HG03280 (cell line): ENCODE measurements around the gene ELP1.
"Not testable (repeated sequence)": the region's sequence is repeated elsewhere in the genome, so short reads cannot be mapped to it uniquely, and the experiment has no call there.

Source experiments
- ATAC-seq: cut with Tn5 transposase; IDR thresholded peaks from one replicate; pipeline ENCODE4 v1.9.1; 2021; ENCODE audit warnings: mild to moderate bottlenecking, moderate library complexity; ENCODE audit not compliant: unreplicated experiment

The ELP1 gene

DNA sequence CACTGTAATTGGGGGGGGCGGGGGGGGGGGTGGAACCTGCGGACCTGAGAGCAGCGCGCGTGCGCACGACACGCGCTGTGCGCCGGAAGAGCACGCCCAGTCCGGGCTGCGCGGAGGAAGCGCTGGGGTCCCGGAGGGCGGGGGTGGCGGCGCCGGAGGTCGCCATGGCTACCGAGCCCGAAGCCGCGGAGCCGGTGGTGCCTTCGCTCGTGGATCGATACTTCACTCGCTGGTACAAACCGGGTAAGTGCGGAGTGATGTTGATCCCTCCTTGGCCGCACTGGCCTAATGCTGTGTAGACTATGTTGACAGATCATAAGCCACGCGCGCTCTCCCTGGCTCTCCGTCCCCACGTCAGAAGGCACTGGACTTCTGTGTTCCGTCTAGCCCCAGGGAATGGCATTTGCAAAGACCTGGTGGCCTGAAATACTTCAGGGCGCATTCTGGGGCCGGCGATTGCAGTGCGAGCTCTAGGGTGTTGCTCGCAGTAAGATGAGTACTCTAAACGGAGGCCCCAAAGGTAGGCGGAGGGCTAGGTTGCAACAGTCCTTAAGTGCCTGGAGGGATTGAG, 484 bp upstream of the ELP1 start, which contains the start of gene ABITRAM:
ABITRAM (plus strand) TSS at position 78 of the 571 bp plus-strand sequence; CDS start at position 165, 87 bp downstream.
- peak; percentile 82 for ATAC-seq

DNA sequence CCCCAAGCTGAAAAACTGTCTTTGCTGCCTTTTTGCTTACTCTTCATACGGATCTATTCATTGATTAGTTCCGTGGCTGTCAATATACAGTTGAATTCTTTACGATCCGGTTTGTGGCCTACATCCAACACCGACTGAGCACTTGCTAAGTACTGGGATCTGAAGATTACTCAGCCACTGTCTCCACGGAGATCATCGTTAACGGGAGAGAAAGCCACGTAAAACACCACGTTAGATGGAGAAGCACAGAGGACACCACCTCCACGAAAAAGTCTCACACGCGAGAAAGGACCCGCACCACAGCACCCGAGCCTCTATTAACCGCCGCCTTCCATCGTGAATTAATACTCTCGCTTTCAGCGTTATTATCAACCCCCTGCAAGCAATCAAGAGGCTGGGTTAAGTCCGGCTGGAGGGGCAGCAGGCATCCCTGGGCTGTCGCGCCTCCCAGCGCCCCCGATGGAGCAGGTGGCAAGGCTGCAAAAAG, 650 bp downstream of the ELP1 start:
- no peak for ATAC-seq

DNA sequence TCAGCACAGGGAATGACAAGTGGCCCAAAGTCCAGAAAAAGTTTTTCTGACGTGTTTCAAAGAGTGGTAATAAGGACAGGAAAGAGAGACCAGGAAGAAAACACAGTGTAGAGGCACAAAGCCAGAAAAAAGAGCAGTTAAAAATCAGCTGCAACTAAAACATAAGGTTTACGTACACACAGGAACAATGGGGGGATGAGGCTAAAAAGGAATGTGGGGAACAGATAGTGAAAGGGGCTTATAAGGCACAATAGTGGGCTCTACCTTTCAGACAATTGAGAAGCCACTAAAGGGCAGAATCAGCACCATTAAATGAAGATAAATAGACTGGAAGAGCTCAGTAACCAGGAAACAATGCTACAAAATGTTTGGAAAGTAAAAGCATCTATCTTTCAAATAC, 5.5 kb downstream of the ELP1 start:
- no peak for ATAC-seq

DNA sequence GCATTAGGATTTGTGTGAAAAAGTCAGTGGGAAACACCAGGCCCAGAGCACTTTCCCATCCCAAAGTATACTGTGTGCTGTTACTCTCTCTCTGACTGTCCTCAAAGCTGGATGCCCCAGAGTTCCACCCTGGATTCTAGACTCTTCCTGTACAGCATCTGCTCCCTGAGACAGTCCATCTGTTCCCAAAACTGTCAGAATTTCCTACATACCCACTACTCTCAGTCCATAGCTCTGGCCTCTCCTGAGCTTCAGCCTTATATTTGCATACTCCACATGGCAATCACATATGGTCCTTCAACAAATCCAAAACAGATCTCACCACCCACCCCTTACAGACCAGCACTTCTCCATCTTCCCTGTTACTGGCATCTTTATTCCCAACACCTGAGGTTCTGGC, 9.5 kb downstream of the ELP1 start:
- ATAC-seq: no peak

DNA sequence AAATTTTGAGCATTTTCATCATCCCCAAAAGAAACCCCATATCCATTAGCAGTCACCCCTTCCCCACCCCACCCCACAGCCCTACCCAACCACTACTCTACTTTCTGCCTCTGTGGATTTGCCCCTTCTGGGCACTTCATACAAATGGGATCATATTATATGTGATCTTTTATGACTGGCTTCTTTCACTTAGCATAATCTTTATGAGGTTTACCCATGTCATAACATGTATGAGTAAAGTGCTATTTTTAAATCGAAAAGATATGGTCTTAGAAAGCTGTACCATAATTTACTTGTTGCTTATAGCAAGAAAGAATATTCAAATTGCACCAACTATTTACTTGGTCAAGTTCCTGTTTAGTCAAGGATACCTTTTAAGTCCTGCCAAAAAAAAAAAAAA, 12.7 kb downstream of the ELP1 start:
- no peak for ATAC-seq

GRCh38 chr9:108920401-108920800, 13.5 kb downstream of the ELP1 start:
- ATAC-seq: not testable (repeated sequence)

GRCh38 chr9:108919517-108919916, 14.4 kb downstream of the ELP1 start:
- no peak for ATAC-seq

DNA sequence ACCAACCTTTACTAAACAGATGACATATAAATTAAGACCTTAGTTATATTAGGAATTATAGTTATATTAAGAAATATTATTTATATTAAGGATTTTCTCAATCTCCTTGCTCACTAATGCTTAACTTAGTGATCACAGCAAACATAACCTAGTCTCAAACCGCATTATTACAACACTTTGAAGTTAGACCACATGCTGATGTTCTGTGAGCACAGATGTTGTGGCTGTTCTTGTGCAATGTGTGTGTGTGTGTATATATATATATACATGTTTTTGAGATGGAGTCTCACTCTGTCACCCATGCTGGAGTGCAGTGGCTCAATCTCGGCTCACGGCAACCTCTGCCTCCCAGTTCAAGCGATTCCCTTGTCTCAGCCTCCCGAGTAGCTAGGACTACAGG, 20.5 kb downstream of the ELP1 start:
- ATAC-seq: no peak

DNA sequence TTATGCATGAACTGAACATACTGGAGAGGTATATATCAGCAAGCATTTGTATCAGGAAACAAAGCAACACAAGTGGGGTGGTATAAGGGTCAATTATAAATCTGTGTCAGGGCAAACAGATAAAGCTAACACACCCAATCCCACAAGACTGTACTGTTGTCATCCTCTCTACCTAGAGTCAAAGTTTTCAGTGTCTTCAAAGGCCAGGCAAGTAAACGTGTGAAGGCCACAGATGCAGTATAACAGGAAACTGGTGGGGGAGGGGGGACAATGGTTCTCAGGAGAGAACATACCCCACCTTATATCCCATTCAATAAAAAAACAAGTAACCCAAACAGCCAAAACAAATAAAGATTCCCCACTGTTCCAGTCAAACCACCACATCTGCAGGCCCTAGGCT, 22.1 kb downstream of the ELP1 start:
- no peak for ATAC-seq

DNA sequence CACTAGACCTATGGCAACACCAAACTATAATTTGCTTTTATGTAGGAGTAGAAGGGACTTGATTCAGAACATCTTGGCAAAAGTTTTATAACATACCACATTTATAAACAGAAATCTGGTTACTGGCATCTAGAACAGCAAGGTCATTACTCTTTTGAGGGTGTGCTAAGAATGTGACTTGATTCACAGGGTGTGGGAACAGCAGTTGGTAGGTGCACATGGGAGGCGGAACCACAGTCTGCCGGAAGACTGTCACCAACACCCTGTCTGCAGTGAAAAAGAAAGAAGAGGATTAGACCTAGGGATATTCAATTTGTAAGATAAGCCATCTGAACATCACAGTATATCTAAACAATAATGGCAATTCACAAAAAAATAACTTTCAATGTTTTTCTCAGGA, 23.0 kb downstream of the ELP1 start:
- no peak for ATAC-seq

DNA sequence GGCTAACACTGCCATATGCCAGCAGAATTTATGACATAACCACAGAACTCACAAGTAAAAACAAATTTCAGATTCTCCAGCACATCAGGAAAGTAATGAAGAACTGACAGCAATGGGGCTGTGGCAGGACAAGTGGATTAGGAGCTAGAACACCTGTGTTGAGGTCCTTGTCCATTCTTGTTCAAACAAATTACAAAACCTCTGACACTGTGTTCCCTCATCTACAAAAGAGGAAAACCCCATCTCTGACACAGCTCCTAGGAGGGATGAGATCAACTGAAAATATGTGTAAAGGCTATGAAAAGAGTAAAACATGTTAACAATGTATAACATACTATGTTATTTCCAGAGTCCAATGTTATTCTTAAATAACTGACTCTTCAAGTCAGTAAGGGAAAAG, 23.5 kb downstream of the ELP1 start:
- ATAC-seq: no peak

DNA sequence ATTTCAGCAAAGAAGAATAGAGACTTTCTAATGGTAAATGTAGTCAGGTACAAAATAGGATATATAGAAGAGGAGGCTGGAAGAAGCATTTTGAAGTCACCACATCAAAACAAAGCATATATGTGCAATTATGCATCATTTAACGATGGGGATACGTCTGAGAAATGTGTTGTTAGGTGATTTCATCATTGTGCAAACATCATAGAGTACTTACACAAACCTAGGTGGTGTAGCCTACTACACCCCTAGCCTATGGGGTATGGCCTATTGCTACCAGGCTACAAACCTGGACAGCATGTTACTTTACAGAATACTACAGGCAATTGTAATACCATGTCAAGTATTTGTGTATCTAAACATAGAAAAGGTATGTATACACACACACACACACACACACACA, 28.4 kb downstream of the ELP1 start:
- ATAC-seq: no peak

GRCh38 chr9:108904161-108904560, 29.8 kb downstream of the ELP1 start:
- no peak for ATAC-seq

- no peak for ATAC-seq
Observed at GRCh38 chr9:108903420-108904103, 30.4 kb downstream of the ELP1 start.

- no peak for ATAC-seq
Observed at GRCh38 chr9:108900176-108900575, 33.7 kb downstream of the ELP1 start.

GRCh38 chr9:108899023-108899695, 34.8 kb downstream of the ELP1 start:
- not testable (repeated sequence) for ATAC-seq

GRCh38 chr9:108897324-108898096, 36.4 kb downstream of the ELP1 start:
- no peak for ATAC-seq

DNA sequence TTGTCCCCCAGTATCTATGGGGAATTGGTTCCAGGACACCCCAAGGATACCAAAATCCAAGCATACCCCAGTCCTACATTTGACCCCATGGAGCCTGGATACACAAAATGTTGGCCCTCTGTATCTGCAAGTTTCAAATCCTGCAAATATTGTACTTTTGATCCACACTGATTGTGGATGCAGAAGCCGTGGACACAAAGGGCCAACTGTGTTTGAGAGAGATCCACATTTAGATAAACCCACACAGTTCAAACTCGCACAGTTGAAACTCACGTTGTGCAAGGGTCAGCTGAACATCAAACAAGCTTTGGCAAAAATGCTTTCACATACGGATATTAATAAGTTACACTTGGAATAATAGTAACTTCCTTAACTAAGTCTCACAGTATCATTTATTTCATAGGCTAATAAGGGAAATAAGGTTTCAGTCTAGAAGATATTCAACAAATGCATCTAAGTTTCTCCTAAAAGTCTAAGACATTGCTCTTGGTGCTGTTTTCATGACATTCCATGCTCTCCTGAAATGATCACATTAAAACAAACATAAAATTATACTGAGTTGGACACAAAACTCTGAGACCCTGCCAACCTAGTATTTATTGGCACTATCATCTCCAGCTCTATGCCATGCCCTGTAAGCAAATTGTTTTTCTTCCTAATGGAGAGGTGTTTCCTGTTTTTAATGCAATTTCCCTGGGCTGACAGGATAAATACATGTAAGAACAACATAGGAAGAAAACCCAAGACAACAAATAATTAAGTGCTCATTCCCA, 39.5 kb downstream of the ELP1 start:
- no peak for ATAC-seq

DNA sequence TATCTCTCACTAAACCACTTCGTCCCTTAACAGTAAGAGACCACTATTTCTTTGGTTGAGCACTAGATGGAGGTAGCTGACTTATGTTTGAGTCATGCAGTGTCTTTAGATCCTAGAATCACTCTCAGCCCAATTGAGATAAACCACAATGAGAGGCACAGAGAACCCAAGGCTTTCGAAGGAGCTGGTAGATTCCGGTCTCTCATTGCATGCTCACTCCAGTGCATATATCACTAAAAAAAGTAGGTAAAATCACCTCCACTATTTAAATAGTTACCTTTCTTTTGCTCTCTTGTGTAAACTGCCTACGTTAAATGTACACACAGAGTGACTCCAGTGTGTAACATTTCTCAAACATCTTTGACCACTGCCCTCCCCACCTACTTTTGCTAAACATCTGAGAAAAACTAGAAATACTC, 44.3 kb downstream of the ELP1 start:
- ATAC-seq: no peak

GRCh38 chr9:108886594-108887271, 47.2 kb downstream of the ELP1 start:
- not testable (repeated sequence) for ATAC-seq
